SH-SY5Y (cell line): ENCODE measurements around the gene ANKMY1.

Source experiments
- GATA2 ChIP-seq: IDR thresholded peaks from 2 replicates; pipeline ENCODE4 v1.6.1; 2011; ENCODE audit warnings: mild to moderate bottlenecking, low read depth, low read length
- GATA3 ChIP-seq: IDR thresholded peaks from 2 replicates; pipeline ENCODE4 v1.6.1; 2011; ENCODE audit warnings: low read depth, mild to moderate bottlenecking, low read length, moderate library complexity

- TF ChIP-seq GATA3, result no peak
- TF ChIP-seq GATA2, result no peak
Observed at GRCh38 chr2:240458044-240458899, 99.5 kb downstream of the ANKMY1 start.
